HG03097 (cell line): Measurements from ENCODE around the gene PRSS16.
A peak's percentile ranks its signal among the peaks of the same experiment; 100 is the strongest.
"Not testable (repeated sequence)": the region's sequence is repeated elsewhere in the genome, so short reads cannot be mapped to it uniquely, and the experiment has no call there.

Experiments used
- ATAC-seq: cut with Tn5 transposase; IDR thresholded peaks from one replicate; pipeline ENCODE4 v1.9.1; 2021; ENCODE audit not compliant: unreplicated experiment, low FRiP score

The PRSS16 gene

GRCh38 chr6:27242589-27243265, 4.8 kb upstream of the PRSS16 start:
- no peak for ATAC-seq

- ATAC-seq: no peak
Observed at GRCh38 chr6:27248783-27249182, 1.3 kb downstream of the PRSS16 start.

GRCh38 chr6:27250277-27251111, 3.0 kb downstream of the PRSS16 start:
- no peak for ATAC-seq

GRCh38 chr6:27251112-27251605, 3.7 kb downstream of the PRSS16 start:
- peak; percentile 53 for ATAC-seq

GRCh38 chr6:27251606-27252251, 4.2 kb downstream of the PRSS16 start:
- peak; percentile 45 for ATAC-seq

GRCh38 chr6:27254566-27254965, 7.1 kb downstream of the PRSS16 start:
- no peak for ATAC-seq

- ATAC-seq: no peak
Observed at GRCh38 chr6:27255866-27256265, 8.4 kb downstream of the PRSS16 start.

- ATAC-seq: no peak
Observed at GRCh38 chr6:27260369-27260768, 12.9 kb downstream of the PRSS16 start.

GRCh38 chr6:27260836-27261375, 13.4 kb downstream of the PRSS16 start:
- no peak for ATAC-seq

- no peak for ATAC-seq
Observed at GRCh38 chr6:27263886-27264285, 16.4 kb downstream of the PRSS16 start.

- not testable (repeated sequence) for ATAC-seq
Observed at GRCh38 chr6:27267003-27267402, 19.5 kb downstream of the PRSS16 start.

- ATAC-seq: no peak
Observed at GRCh38 chr6:27267857-27268434, 20.4 kb downstream of the PRSS16 start.

- no peak for ATAC-seq
Observed at GRCh38 chr6:27268803-27269202, 21.3 kb downstream of the PRSS16 start.

- no peak for ATAC-seq
Observed at GRCh38 chr6:27273783-27274182, 26.3 kb downstream of the PRSS16 start.

GRCh38 chr6:27275025-27275956, 27.8 kb downstream of the PRSS16 start:
- no peak for ATAC-seq

- ATAC-seq: no peak
Observed at GRCh38 chr6:27279513-27280063, 32.1 kb downstream of the PRSS16 start.

- no peak for ATAC-seq
Observed at GRCh38 chr6:27280064-27280539, 32.6 kb downstream of the PRSS16 start.

- ATAC-seq: no peak
Observed at GRCh38 chr6:27280540-27281000, 33.1 kb downstream of the PRSS16 start.

- no peak for ATAC-seq
Observed at GRCh38 chr6:27281105-27281539, 33.6 kb downstream of the PRSS16 start.
